GM12878 (cell line): Measurements from ENCODE around the gene NUMA1.

Source experiments
- CTCF ChIP-seq, 3 experiments: IDR thresholded peaks in 2 of 3; conservative IDR thresholded peaks in 1 of 3; 2 replicates each; pipeline ENCODE4 v1.5.1; 2011; ENCODE audit warnings: low read depth in 3 of 3, low read length in 3 of 3, mild to moderate bottlenecking in 3 of 3, control low read depth in 2 of 3, moderate library complexity in 2 of 3, inconsistent platforms in 1 of 3, mixed read lengths in 1 of 3; ENCODE audit not compliant: control insufficient read depth in 2 of 3, insufficient read depth in 1 of 3; ENCODE audit errors: extremely low read depth in 1 of 3
- JUNB ChIP-seq: IDR thresholded peaks from 2 replicates; pipeline ENCODE4 v1.6.1; 2016; ENCODE audit warnings: antibody characterized with exemption, mild to moderate bottlenecking
- TAF1 ChIP-seq: IDR thresholded peaks from 2 replicates; pipeline ENCODE4 v1.6.1; 2011; ENCODE audit warnings: mild to moderate bottlenecking, low read depth, low read length, borderline replicate concordance
- TF ChIP-seq, protein P1 (sequence below): IDR thresholded peaks from 2 replicates; pipeline ENCODE4 v1.6.1; 2012; ENCODE audit warnings: low read length, inconsistent platforms

- no peak for TF ChIP-seq JUNB
- no peak for TF ChIP-seq CTCF (IDR thresholded peaks at IDR 0.05 in 2 of 3, conservative IDR thresholded peaks at IDR 0.05 in 1 of 3; ENCODE audit: control insufficient read depth in 2 of 3, extremely low read depth in 1 of 3, insufficient read depth in 1 of 3, low read depth in 3 of 3, low read length in 3 of 3)
- TF ChIP-seq, protein P1, sequence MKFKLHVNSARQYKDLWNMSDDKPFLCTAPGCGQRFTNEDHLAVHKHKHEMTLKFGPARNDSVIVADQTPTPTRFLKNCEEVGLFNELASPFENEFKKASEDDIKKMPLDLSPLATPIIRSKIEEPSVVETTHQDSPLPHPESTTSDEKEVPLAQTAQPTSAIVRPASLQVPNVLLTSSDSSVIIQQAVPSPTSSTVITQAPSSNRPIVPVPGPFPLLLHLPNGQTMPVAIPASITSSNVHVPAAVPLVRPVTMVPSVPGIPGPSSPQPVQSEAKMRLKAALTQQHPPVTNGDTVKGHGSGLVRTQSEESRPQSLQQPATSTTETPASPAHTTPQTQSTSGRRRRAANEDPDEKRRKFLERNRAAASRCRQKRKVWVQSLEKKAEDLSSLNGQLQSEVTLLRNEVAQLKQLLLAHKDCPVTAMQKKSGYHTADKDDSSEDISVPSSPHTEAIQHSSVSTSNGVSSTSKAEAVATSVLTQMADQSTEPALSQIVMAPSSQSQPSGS, result no peak
- TF ChIP-seq TAF1, result no peak
Measured at GRCh38 chr11:72001285-72001684, 79.1 kb downstream of the NUMA1 start.
